Ascending aorta (tissue), 2 donors: ENCODE data around the gene COL18A1. TPM values are rescaled to one million over a fixed set of nuclear protein-coding genes. Genes with fewer than 3 reads are reported as not detected.

Source experiments
- DNase-seq, 2 donors: peaks; one replicate each; pipeline ENCODE4 v3.0.0-alpha.2; 2019; ENCODE audit warnings: low spot score in 2 of 2
- H3K27ac ChIP-seq, 2 donors: fragments of 200-600 bp; sonication (generic); one replicate each; pipeline ENCODE4 v1.5.1; 2016 to 2017; ENCODE audit warnings: mild to moderate bottlenecking in 1 of 2
- H3K27me3 ChIP-seq: fragments of 200-600 bp; sonication (generic); one replicate; pipeline ENCODE4 v1.5.1; 2017
- H3K36me3 ChIP-seq, 2 donors: fragments of 200-600 bp; sonication (generic); one replicate each; pipeline ENCODE4 v1.5.1; 2016
- H3K4me1 ChIP-seq, 2 donors: fragments of 200-600 bp; sonication (generic); one replicate each; pipeline ENCODE4 v1.5.1; 2016 to 2017; ENCODE audit warnings: mild to moderate bottlenecking in 1 of 2
- H3K4me3 ChIP-seq, 2 donors: fragments of 200-600 bp; sonication (generic); one replicate each; pipeline ENCODE4 v1.5.1; 2016 to 2017; ENCODE audit warnings: mild to moderate bottlenecking in 1 of 2
- H3K9me3 ChIP-seq, 2 donors: fragments of 200-600 bp; sonication (generic); one replicate each; pipeline ENCODE4 v1.5.1; 2016
- CTCF ChIP-seq, 3 experiments: fragments of 200-600 bp in 2 of 3; fragments of 450-650 bp in 1 of 3; sonication (generic) in 2 of 3; IDR thresholded peaks; one replicate each; pipeline ENCODE4 v1.5.1; 2016 to 2019; ENCODE audit warnings: antibody characterized with exemption in 3 of 3, mild to moderate bottlenecking in 1 of 3, moderate library complexity in 1 of 3
- intact Hi-C: fragments of 100-400 bp; cut with DNase I; formaldehyde crosslinking; loops from one replicate; pipeline ENCODE4 v1.15.1; 2023
- total RNA-seq: library from RNA; depleted of rRNA; stranded (reverse); fragments of >200 nt; gene quantifications from one replicate; pipeline ENCODE4 v1.1.0, GENCODE V29; 2016

COL18A1 gene
- total RNA-seq, 1 donor from 2014 or later, result 699 TPM

GRCh38 chr21:45383111-45383614, 21.8 kb upstream of the COL18A1 start:
- Histone ChIP-seq H3K4me3 (no peak overlapping the region), H3K9me3 (no peaks in the 10 kb centered on the region), H3K27me3 (no peaks in the 10 kb centered on the region), H3K27ac (no peak overlapping the region), H3K36me3 (no peaks in the 10 kb centered on the region), H3K4me1 (peaks cover 0 to 12% of the 10 kb centered on the region in 2 donors)
- DNase-seq, result peak in 1 of 2 donors; percentile 40
- intact Hi-C loops, result no loop called here
- no peak for TF ChIP-seq CTCF (IDR thresholded peaks at IDR 0.05)

GRCh38 chr21:45383615-45384201, 21.3 kb upstream of the COL18A1 start:
- no peak overlapping the region for H3K27ac ChIP-seq
- TF ChIP-seq CTCF (IDR thresholded peaks at IDR 0.05), result no peak
- intact Hi-C loops, result no loop called here
- no peaks in the 10 kb centered on the region for H3K36me3 ChIP-seq
- no peaks in the 10 kb centered on the region for H3K27me3 ChIP-seq
- peaks cover 0 to 12% of the 10 kb centered on the region in 2 donors for H3K4me1 ChIP-seq
- H3K4me3 ChIP-seq, result no peak overlapping the region
- no peaks in the 10 kb centered on the region for H3K9me3 ChIP-seq
- DNase-seq, result peak in 1 of 2 donors; percentile 60

GRCh38 chr21:45384656-45385548, 20.1 kb upstream of the COL18A1 start:
- DNase-seq, result peak in 1 of 2 donors; percentile 50
- Histone ChIP-seq H3K9me3 (no peaks in the 10 kb centered on the region), H3K27me3 (no peaks in the 10 kb centered on the region), H3K4me1 (peaks cover 0 to 12% of the 10 kb centered on the region in 2 donors), H3K36me3 (no peaks in the 10 kb centered on the region), H3K4me3 (no peak overlapping the region), H3K27ac (no peak overlapping the region)
- no peak for TF ChIP-seq CTCF (IDR thresholded peaks at IDR 0.05)
- intact Hi-C loops, result loop anchor here (5.0 kb wide), 1 partner anchor 52 kb away; no protein-coding TSS in a partner anchor

- intact Hi-C loops, result loop anchor here (5.0 kb wide), 1 partner anchor 52 kb away; no protein-coding TSS in a partner anchor
Observed at GRCh38 chr21:45385549-45386050, 19.4 kb upstream of the COL18A1 start.

More at GRCh38 chr21:45385549-45386050, 19.4 kb upstream of the COL18A1 start:
- TF ChIP-seq CTCF (IDR thresholded peaks at IDR 0.05), result no peak
- Histone ChIP-seq H3K4me3 (no peak overlapping the region), H3K9me3 (no peaks in the 10 kb centered on the region), H3K36me3 (no peaks in the 10 kb centered on the region), H3K27me3 (no peaks in the 10 kb centered on the region), H3K27ac (no peak overlapping the region), H3K4me1 (peaks cover 0 to 12% of the 10 kb centered on the region in 2 donors)
- DNase-seq, result peak in 1 of 2 donors; percentile 50
